Measurements from ENCODE around the gene OR2W1.

DNA sequence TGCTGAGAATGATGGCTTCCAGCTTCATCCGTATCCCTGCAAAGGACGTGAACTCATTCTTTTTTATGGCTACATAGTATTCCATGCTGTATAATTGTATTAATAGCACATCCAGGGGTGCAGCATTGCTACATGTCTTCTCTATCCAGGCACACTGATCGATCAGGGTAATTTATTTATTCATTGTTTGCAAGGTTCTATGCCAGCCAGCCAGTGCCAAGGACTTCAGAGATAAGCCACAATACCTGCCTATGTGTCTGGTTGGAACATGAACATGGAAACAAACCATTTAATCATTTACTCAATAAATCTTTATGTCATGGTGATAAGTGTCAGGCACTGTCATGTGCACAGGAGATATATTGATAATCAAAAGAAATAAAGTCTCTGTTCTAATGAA is 48.0 kb upstream of the OR2W1 start:
- TF ChIP-seq, protein P1, sequence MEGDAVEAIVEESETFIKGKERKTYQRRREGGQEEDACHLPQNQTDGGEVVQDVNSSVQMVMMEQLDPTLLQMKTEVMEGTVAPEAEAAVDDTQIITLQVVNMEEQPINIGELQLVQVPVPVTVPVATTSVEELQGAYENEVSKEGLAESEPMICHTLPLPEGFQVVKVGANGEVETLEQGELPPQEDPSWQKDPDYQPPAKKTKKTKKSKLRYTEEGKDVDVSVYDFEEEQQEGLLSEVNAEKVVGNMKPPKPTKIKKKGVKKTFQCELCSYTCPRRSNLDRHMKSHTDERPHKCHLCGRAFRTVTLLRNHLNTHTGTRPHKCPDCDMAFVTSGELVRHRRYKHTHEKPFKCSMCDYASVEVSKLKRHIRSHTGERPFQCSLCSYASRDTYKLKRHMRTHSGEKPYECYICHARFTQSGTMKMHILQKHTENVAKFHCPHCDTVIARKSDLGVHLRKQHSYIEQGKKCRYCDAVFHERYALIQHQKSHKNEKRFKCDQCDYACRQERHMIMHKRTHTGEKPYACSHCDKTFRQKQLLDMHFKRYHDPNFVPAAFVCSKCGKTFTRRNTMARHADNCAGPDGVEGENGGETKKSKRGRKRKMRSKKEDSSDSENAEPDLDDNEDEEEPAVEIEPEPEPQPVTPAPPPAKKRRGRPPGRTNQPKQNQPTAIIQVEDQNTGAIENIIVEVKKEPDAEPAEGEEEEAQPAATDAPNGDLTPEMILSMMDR (IDR thresholded peaks at IDR 0.05), result no peak
- TF ChIP-seq POLR2A (IDR thresholded peaks at IDR 0.05; ENCODE audit: low read depth) (no peak), POLR2AphosphoS5 (IDR thresholded peaks at IDR 0.05) (no peak), EP300 (IDR thresholded peaks at IDR 0.05) (no peak)
